GM12891 (cell line): ENCODE measurements around the gene NEMP1.

Source experiments
- PAX5 ChIP-seq: IDR thresholded peaks from 2 replicates; pipeline ENCODE4 v1.6.1; 2011; ENCODE audit warnings: low read length, moderate library complexity, mild to moderate bottlenecking; ENCODE audit not compliant: insufficient read depth, severe bottlenecking
- POLR2A ChIP-seq: IDR thresholded peaks from 2 replicates; pipeline ENCODE4 v1.6.1; 2011; ENCODE audit warnings: low read depth, low read length, control low read depth
- POLR2AphosphoS5 ChIP-seq: IDR thresholded peaks from 2 replicates; pipeline ENCODE4 v1.6.1; 2011; ENCODE audit warnings: low read depth, low read length, control low read depth
- POU2F2 ChIP-seq: IDR thresholded peaks from 2 replicates; pipeline ENCODE4 v1.6.1; 2011; ENCODE audit warnings: low read depth, mild to moderate bottlenecking, control low read depth, low read length, moderate library complexity
- SPI1 ChIP-seq: IDR thresholded peaks from 2 replicates; pipeline ENCODE4 v1.6.1; 2011; ENCODE audit warnings: low read depth, low read length, control low read depth
- TAF1 ChIP-seq: IDR thresholded peaks from 2 replicates; pipeline ENCODE4 v1.6.1; 2011; ENCODE audit warnings: low read depth, low read length, control low read depth

DNA sequence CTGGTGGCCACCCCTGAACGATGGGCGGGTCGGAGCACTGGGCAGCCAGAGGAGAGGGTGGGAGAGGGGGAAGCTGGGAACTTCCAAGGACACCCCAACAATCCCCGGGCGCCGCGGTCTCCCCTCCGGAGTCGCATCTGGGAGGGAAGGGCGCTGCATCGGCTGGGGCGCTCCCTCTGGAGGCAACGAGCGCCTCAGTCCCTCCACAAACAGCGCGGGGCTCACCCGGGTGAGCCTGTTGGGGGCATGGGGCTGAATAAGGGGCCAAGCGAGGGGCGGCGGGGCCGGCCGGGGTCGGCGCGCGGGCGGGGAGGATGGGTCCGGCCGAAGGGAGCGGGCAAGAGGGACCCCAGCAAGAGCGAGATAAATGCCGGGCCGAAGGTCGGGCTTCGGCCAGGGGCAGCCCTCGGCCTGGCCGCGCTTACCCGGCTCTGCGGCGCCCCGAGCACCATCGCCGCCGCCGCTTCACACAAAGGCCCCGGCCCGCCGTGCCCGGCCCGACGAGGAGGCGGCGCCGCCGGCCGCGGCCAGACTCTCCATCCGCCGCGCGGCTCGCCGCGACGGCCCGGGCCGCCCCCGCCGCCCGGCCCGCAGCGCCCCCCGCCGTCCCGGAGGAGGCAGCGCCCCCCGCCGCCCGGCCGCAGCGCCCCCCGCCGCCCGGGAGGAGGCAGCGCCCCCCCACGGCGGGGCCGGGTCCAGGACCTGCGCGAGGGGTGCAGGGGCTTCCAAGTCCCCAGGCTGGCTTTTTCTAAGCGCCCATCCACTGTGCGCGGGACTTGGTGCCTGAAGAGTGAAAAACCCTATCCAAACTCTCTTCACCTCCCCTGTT lies 72.4 kb downstream of the NEMP1 start, which contains the start of gene ZBTB39:
- TF ChIP-seq POLR2A (no peak), POU2F2 (no peak), SPI1 (no peak), POLR2AphosphoS5 (no peak), TAF1 (no peak), PAX5 (no peak)
